ENCODE results near the gene NPM3.

Gene NPM3, protein sequence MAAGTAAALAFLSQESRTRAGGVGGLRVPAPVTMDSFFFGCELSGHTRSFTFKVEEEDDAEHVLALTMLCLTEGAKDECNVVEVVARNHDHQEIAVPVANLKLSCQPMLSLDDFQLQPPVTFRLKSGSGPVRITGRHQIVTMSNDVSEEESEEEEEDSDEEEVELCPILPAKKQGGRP

DNA sequence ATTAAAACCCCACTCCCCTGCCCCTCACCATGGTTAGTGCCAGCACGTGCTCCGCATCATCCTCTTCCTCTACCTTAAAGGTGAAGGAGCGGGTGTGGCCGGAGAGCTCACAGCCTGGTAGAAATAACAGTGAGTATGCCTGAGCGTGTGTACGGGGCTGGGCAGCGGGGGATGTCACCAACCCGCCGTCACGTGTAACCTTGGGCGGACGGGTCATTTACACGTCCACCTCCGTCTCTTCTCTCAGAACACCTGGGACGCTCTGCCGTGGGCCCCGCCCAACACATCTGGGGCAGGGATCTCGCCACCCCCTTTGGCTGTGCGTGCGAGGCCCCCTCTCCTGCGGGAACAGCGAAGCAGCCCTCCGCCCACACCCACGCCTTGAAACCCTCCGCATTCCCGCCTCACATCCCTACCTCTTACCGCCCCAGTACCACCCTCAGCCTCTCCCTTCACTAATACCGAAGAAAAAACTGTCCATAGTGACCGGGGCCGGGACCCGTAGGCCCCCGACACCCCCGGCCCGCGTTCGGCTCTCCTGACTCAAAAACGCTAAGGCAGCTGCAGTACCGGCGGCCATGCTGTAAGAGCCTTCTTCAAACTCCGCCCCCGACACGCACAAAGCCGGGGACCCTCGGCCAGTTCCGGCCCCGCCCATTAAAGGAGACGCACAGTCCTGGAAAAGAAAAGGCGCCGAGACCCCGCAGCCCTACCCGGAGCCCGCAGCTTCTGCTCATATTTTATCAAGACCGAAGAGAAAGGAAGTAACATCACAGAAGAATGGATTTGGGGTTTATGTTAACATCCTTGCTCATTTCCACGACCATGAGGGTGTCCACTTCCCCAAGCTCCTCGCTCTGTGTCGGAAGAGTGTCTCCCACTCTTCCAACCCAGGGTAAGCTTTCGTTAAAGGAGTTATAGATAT is at the start of gene NPM3:
Gene NPM3 (minus strand): TSS at position 636 of the 925 bp plus-strand sequence. CDS start 56 bp downstream, at position 580.
- peak within 1 kb of the TSS; percentile 91 for H3K4me3 ChIP-seq (ENCODE audit: low read depth, low read length)
- no peak for TF ChIP-seq CTCF (IDR thresholded peaks at IDR 0.05; ENCODE audit: borderline replicate concordance, insufficient read depth, low read depth, low read length)

DNA sequence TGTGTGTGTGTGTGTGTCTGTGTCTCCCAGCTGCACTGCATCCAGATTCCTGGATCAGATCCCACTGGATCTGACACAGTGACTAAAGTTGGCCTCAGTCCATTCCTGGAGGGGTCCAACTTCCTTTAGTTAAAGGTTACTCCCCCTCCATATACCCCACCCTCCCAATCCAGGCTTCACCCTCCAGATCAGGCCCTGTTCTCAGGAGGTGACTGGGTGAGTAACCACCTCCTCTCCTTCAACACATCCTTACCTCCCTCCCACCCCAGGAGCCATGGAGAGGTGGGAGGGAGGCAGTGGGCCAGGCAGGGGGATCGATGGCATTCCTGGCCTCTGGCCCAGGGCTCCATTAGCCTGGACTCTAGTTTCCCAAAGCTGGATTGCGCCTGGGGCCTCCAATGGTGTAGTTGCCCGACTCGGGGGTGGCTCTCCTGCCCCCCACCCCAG is 49.1 kb upstream of the NPM3 start:
- no peak overlapping the region for H3K4me3 ChIP-seq (ENCODE audit: low read depth, low read length)
- TF ChIP-seq CTCF (IDR thresholded peaks at IDR 0.05; ENCODE audit: borderline replicate concordance, insufficient read depth, low read depth, low read length) = no peak

DNA sequence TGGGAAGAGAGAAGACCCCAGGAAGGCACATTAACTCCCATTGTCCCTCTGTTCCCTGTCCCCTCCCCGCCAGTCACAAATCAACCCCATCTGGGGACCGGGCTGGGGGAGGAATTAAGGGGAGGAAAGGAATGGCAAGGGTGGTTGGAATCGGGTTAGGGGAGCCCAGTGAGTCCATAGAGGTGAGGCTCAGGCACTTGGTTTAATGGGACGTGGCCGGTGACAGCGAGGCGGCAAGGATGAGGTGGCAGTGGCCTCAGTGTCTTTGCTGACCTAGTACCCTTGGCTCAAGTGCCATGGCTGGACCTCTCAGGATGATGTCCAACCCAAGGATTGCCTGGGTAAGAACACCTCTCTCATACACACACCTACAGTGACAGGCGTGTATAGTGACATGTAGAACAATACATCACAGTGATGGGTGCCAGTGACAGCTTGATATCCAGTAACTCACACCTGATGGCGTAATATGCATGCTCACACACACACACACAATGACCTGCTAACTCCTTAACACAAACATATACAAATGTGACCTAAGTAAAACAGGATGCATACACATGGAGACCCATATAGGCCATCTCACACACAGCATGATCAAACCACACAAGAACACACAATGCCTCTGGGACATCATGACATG is 48.0 kb upstream of the NPM3 start:
- H3K4me3 ChIP-seq (ENCODE audit: low read depth, low read length) = peak overlapping the region; percentile 75
- no peak for TF ChIP-seq CTCF (IDR thresholded peaks at IDR 0.05; ENCODE audit: borderline replicate concordance, insufficient read depth, low read depth, low read length)

GRCh38 chr10:101830322-101831168 is 47.3 kb upstream of the NPM3 start:
- H3K4me3 ChIP-seq (ENCODE audit: low read depth, low read length) = peak overlapping the region; percentile 75
- TF ChIP-seq CTCF (IDR thresholded peaks at IDR 0.05; ENCODE audit: borderline replicate concordance, insufficient read depth, low read depth, low read length) = no peak

GRCh38 chr10:101829561-101830315 is 46.5 kb upstream of the NPM3 start:
- H3K4me3 ChIP-seq (ENCODE audit: low read depth, low read length) = peak overlapping the region; percentile 75
- TF ChIP-seq CTCF (IDR thresholded peaks at IDR 0.05; ENCODE audit: borderline replicate concordance, insufficient read depth, low read depth, low read length) = no peak
